ENCODE measurements around the gene DDX10.

The DDX10 gene

GRCh38 chr11:108654994-108655631, 9.8 kb upstream of the DDX10 start:
- DNase-seq (ENCODE audit: low read depth in 3 of 3, low spot score in 1 of 3) = no peak

- DNase-seq (ENCODE audit: low read depth in 3 of 3, low spot score in 1 of 3) = no peak
These were observed 2.2 kb upstream of the DDX10 start for GRCh38 chr11:108662700-108663099.

GRCh38 chr11:108663154-108663877, 1.6 kb upstream of the DDX10 start:
- no peak for DNase-seq (ENCODE audit: low read depth in 3 of 3, low spot score in 1 of 3)

- no peak for DNase-seq (ENCODE audit: low read depth in 3 of 3, low spot score in 1 of 3)
These were observed 1.5 kb downstream of the DDX10 start for GRCh38 chr11:108666373-108666772.

GRCh38 chr11:108669286-108669685, 4.4 kb downstream of the DDX10 start:
- no peak for DNase-seq (ENCODE audit: low read depth in 3 of 3, low spot score in 1 of 3)

- no peak for DNase-seq (ENCODE audit: low read depth in 3 of 3, low spot score in 1 of 3)
These were observed 4.8 kb downstream of the DDX10 start for GRCh38 chr11:108669711-108670110.

- no peak for DNase-seq (ENCODE audit: low read depth in 3 of 3, low spot score in 1 of 3)
These were observed 5.6 kb downstream of the DDX10 start for GRCh38 chr11:108670451-108670850.

- DNase-seq (ENCODE audit: low read depth in 3 of 3, low spot score in 1 of 3) = no peak
These were observed 7.2 kb downstream of the DDX10 start for GRCh38 chr11:108672113-108672512.

- DNase-seq (ENCODE audit: low read depth in 3 of 3, low spot score in 1 of 3) = no peak
These were observed 7.9 kb downstream of the DDX10 start for GRCh38 chr11:108672786-108673185.

GRCh38 chr11:108679045-108679444, 14.2 kb downstream of the DDX10 start:
- no peak for DNase-seq (ENCODE audit: low read depth in 3 of 3, low spot score in 1 of 3)

- no peak for DNase-seq (ENCODE audit: low read depth in 3 of 3, low spot score in 1 of 3)
These were observed 15.4 kb downstream of the DDX10 start for GRCh38 chr11:108680271-108680670.

GRCh38 chr11:108685419-108686130, 20.7 kb downstream of the DDX10 start:
- no peak for DNase-seq (ENCODE audit: low read depth in 3 of 3, low spot score in 1 of 3)

- DNase-seq (ENCODE audit: low read depth in 3 of 3, low spot score in 1 of 3) = no peak
These were observed 29.0 kb downstream of the DDX10 start for GRCh38 chr11:108693852-108694251.

GRCh38 chr11:108694846-108695245, 30.0 kb downstream of the DDX10 start:
- no peak for DNase-seq (ENCODE audit: low read depth in 3 of 3, low spot score in 1 of 3)

GRCh38 chr11:108697872-108698473, 33.1 kb downstream of the DDX10 start:
- DNase-seq (ENCODE audit: low read depth in 3 of 3, low spot score in 1 of 3) = no peak

- DNase-seq (ENCODE audit: low read depth in 3 of 3, low spot score in 1 of 3) = no peak
These were observed 34.2 kb downstream of the DDX10 start for GRCh38 chr11:108698844-108699642.

- no peak for DNase-seq (ENCODE audit: low read depth in 3 of 3, low spot score in 1 of 3)
These were observed 39.0 kb downstream of the DDX10 start for GRCh38 chr11:108703916-108704315.

- no peak for DNase-seq (ENCODE audit: low read depth in 3 of 3, low spot score in 1 of 3)
These were observed 40.2 kb downstream of the DDX10 start for GRCh38 chr11:108705061-108705460.

GRCh38 chr11:108708173-108708572, 43.3 kb downstream of the DDX10 start:
- DNase-seq (ENCODE audit: low read depth in 3 of 3, low spot score in 1 of 3) = no peak

GRCh38 chr11:108709741-108710140, 44.9 kb downstream of the DDX10 start:
- no peak for DNase-seq (ENCODE audit: low read depth in 3 of 3, low spot score in 1 of 3)
